Esophagus squamous epithelium (tissue), 5 donors: ENCODE measurements around the gene PTBP3. TPM values are rescaled to one million over a fixed set of nuclear protein-coding genes. Genes with fewer than 3 reads are reported as not detected.
"Not testable (repeated sequence)": the region's sequence is repeated elsewhere in the genome, so short reads cannot be mapped to it uniquely, and the experiment has no call there.

ENCODE experiments used
- DNase-seq: peaks from one replicate; lab custom pipeline; 2025; lab: John Stamatoyannopoulos, UW
- H3K27ac ChIP-seq, 4 donors: fragments of 200-600 bp; sonication (generic); one replicate each; pipeline ENCODE4 v1.5.1; 2016 to 2019; ENCODE audit warnings: mild to moderate bottlenecking in 1 of 4
- H3K27me3 ChIP-seq, 4 donors: fragments of 200-600 bp; sonication (generic); 1 replicate in 3 of 4; 2 replicates in 1 of 4; pipeline versions ENCODE4 v1.5.1 to v1.6.0; 2017 to 2021; ENCODE audit warnings: antibody characterized with exemption in 1 of 4
- H3K36me3 ChIP-seq, 3 donors: fragments of 200-600 bp; sonication (generic); one replicate each; pipeline ENCODE4 v1.5.1; 2016 to 2019
- H3K4me1 ChIP-seq, 3 donors: fragments of 200-600 bp; sonication (generic); one replicate each; pipeline ENCODE4 v1.5.1; 2017 to 2019
- H3K4me3 ChIP-seq, 4 donors: fragments of 200-600 bp; sonication (generic); 1 replicate in 3 of 4; 2 replicates in 1 of 4; pipeline ENCODE4 v1.5.1; 2016 to 2019; ENCODE audit warnings: mild to moderate bottlenecking in 2 of 4, moderate library complexity in 1 of 4
- H3K9me3 ChIP-seq, 3 donors: fragments of 200-600 bp; sonication (generic); one replicate each; pipeline ENCODE4 v1.5.1; 2016 to 2019
- CTCF ChIP-seq, 6 experiments: fragments of 450-650 bp in 4 of 6; fragments of 200-600 bp in 2 of 6; sonication (generic) in 2 of 6; IDR thresholded peaks; one replicate each; pipeline ENCODE4 v1.5.1; 2016 to 2019; ENCODE audit warnings: antibody characterized with exemption in 6 of 6, mild to moderate bottlenecking in 4 of 6, moderate library complexity in 4 of 6
- POLR2A ChIP-seq, 4 donors: fragments of 450-650 bp; IDR thresholded peaks; one replicate each; pipeline ENCODE4 v1.6.1; 2017; ENCODE audit warnings: antibody characterized with exemption in 4 of 4, mild to moderate bottlenecking in 4 of 4, moderate library complexity in 3 of 4
- WGBS, 2 donors: methylation state at CpG; one replicate each; pipeline ENCODE4 v1.1.5; 2018; 5-methylcytosine and 5-hydroxymethylcytosine counted together
- intact Hi-C: fragments of 100-400 bp; cut with DNase I; formaldehyde crosslinking; loops from one replicate; pipeline ENCODE4 v1.15.0; 2022
- total RNA-seq, 4 donors: library from RNA; depleted of rRNA; stranded (reverse); fragments of >200 nt; gene quantifications; one replicate each; pipeline ENCODE4 v1.1.0, GENCODE V29; 2016
- donor health status: DM: yes; HTN: yes; CAD: no.

PTBP3 gene
- total RNA-seq, 4 donors from 2014 or later: 71.9 to 113 (median 88.8) TPM

- Histone ChIP-seq H3K27me3 (no peaks in the 10 kb centered on the region), H3K36me3 (peaks cover 4 to 34% (median 5%) of the 10 kb centered on the region in 3 donors), H3K4me1 (peaks cover 0 to 20% (median 0%) of the 10 kb centered on the region in 3 donors), H3K4me3 (no peak overlapping the region), H3K27ac (no peak overlapping the region), H3K9me3 (peaks cover 0 to 11% (median 9%) of the 10 kb centered on the region in 3 donors)
- WGBS, 2 donors: 92 to 97% methylated on average over 2 of the region's 2 CpGs
- no peak for DNase-seq
- TF ChIP-seq POLR2A (IDR thresholded peaks at IDR 0.05) (no peak), CTCF (IDR thresholded peaks at IDR 0.05) (no peak)
- intact Hi-C loops: no loop called here
Observed at GRCh38 chr9:112285056-112285455, 48.4 kb downstream of the PTBP3 start.

DNA sequence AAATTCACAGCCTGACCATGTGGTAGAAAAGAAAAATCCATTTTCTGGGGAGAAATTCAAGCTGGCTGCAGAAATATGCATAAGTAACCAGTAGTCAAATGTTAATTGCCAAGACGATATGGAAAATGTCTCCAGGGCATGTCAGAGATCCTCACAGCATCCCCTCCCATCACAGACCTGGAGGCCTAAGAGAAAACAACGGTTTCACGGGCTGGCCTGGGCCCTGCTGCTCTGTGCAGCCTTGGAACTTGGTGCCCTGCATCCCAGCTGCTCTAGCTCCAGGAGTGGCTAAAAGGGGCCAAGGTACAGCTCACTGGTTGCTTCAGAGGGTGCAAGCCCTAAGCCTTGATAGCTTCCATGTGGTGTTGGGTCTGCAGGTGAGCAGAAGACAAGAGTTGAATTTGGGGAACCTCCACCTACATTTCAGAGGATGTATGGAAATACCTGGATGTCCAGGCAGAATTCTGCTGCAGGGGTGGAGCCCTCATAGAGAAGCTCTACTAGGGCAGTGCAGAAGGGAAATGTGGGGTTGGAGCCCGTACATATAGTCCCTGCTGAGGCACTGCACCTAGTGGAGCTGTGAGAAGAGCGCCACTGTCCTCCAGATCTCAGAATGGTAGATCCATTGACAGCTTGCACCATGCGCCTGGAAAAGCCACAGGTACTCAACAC is 49.7 kb downstream of the PTBP3 start:
- WGBS, 2 donors: 92 to 93% methylated on average over 3 to 6 of the region's 6 CpGs
- H3K36me3 ChIP-seq: peaks cover 4 to 34% (median 5%) of the 10 kb centered on the region in 3 donors
- H3K27me3 ChIP-seq: no peaks in the 10 kb centered on the region
- DNase-seq: no peak
- no peak overlapping the region for H3K4me3 ChIP-seq
- TF ChIP-seq CTCF (IDR thresholded peaks at IDR 0.05) (no peak), POLR2A (IDR thresholded peaks at IDR 0.05) (no peak)
- H3K4me1 ChIP-seq: peaks cover 0 to 17% (median 0%) of the 10 kb centered on the region in 3 donors
- no peak overlapping the region for H3K27ac ChIP-seq
- intact Hi-C loops: no loop called here
- H3K9me3 ChIP-seq: peaks cover 0 to 11% (median 9%) of the 10 kb centered on the region in 3 donors

DNA sequence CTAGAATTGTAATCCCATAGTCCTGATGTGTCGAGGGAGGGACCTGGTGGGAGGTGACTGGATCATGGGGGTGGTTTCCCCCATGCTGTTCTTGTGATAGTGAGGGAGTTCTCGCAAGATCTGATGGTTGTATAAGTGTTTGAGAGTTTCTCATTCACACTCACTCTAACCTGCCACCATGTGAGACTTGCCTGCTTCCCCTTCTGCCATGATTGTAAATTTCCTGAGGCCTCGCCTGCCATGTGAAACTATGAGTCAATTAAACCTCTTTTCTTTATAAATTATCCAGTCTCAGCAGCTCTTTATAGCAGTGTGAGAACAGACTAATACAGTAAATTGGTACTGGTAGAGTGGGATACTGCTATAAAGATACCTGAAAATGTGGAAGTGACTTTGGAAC is 50.6 kb downstream of the PTBP3 start:
- Histone ChIP-seq H3K9me3 (peaks cover 0 to 11% (median 9%) of the 10 kb centered on the region in 3 donors), H3K4me1 (peaks cover 0 to 17% (median 0%) of the 10 kb centered on the region in 3 donors), H3K36me3 (peaks cover 4 to 34% (median 5%) of the 10 kb centered on the region in 3 donors)
- intact Hi-C loops, DNase-seq, H3K4me3 ChIP-seq, H3K27ac ChIP-seq, H3K27me3 ChIP-seq: not testable (repeated sequence)
- 87 to 98% methylated on average over 3 of the region's 3 CpGs for WGBS, 2 donors

- no peak for TF ChIP-seq CTCF (IDR thresholded peaks at IDR 0.05)
- TF ChIP-seq POLR2A (IDR thresholded peaks at IDR 0.05): no peak
- H3K4me3 ChIP-seq: no peak overlapping the region
- H3K27me3 ChIP-seq: no peaks in the 10 kb centered on the region
- WGBS, 2 donors: 90 to 96% methylated on average over 2 of the region's 2 CpGs
- peaks cover 0 to 27% (median 0%) of the 10 kb centered on the region in 3 donors for H3K4me1 ChIP-seq
- H3K9me3 ChIP-seq: peaks cover 0 to 11% (median 9%) of the 10 kb centered on the region in 3 donors
- peaks cover 4 to 30% (median 5%) of the 10 kb centered on the region in 3 donors for H3K36me3 ChIP-seq
- intact Hi-C loops: no loop called here
- no peak overlapping the region for H3K27ac ChIP-seq
- DNase-seq: no peak
Observed at GRCh38 chr9:112280904-112281303, 52.5 kb downstream of the PTBP3 start.

DNA sequence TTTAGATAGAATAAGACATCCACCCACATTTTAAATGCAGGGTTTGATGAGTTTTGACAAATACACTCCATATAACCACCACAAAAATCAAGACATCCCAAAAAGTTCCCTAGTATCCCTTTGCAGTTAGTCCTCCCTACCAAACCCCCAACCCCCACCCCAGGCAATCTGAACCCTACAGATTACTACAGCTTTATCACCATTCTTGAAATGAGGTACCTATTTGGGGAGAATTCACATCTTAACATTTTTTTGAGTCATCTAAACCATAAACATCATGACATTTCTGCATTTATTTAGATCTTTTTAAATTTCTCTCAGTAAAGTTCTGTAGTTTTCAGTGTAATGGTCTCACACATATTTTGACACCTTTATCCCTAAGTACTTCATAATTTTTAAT is 53.9 kb downstream of the PTBP3 start:
- Histone ChIP-seq H3K4me3 (no peak overlapping the region), H3K27me3 (no peaks in the 10 kb centered on the region), H3K4me1 (peaks cover 0 to 41% (median 6%) of the 10 kb centered on the region in 3 donors), H3K36me3 (peaks cover 4 to 22% (median 5%) of the 10 kb centered on the region in 3 donors), H3K27ac (no peak overlapping the region), H3K9me3 (peaks cover 0 to 10% (median 9%) of the 10 kb centered on the region in 3 donors)
- intact Hi-C loops: no loop called here
- no peak for DNase-seq
- no peak for TF ChIP-seq POLR2A (IDR thresholded peaks at IDR 0.05)
- no peak for TF ChIP-seq CTCF (IDR thresholded peaks at IDR 0.05)
